ENCODE data around the gene ZBTB38. TPM values are rescaled to one million over a fixed set of nuclear protein-coding genes. Genes with fewer than 3 reads are reported as not detected.

The ZBTB38 gene
- total and polyA plus RNA-seq, 8 donors, result 5.3 to 253 (median 41.0) TPM

- TF ChIP-seq POLR2A (IDR thresholded peaks at IDR 0.05), result no peak
- no peak for TF ChIP-seq POLR2AphosphoS5 (IDR thresholded peaks at IDR 0.05)
- TF ChIP-seq, protein P1, sequence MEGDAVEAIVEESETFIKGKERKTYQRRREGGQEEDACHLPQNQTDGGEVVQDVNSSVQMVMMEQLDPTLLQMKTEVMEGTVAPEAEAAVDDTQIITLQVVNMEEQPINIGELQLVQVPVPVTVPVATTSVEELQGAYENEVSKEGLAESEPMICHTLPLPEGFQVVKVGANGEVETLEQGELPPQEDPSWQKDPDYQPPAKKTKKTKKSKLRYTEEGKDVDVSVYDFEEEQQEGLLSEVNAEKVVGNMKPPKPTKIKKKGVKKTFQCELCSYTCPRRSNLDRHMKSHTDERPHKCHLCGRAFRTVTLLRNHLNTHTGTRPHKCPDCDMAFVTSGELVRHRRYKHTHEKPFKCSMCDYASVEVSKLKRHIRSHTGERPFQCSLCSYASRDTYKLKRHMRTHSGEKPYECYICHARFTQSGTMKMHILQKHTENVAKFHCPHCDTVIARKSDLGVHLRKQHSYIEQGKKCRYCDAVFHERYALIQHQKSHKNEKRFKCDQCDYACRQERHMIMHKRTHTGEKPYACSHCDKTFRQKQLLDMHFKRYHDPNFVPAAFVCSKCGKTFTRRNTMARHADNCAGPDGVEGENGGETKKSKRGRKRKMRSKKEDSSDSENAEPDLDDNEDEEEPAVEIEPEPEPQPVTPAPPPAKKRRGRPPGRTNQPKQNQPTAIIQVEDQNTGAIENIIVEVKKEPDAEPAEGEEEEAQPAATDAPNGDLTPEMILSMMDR (IDR thresholded peaks at IDR 0.05), result no peak
- TF ChIP-seq EP300 (IDR thresholded peaks at IDR 0.05), result no peak
- 48 to 66% (median 59%) methylated on average over 2 of the region's 2 CpGs for WGBS, 5 donors
- Histone ChIP-seq H3K27me3 (no peaks in the 10 kb centered on the region), H3K36me3 (peaks cover 6 to 23% (median 18%) of the 10 kb centered on the region in 4 donors), H3K9me3 (peaks cover 0 to 7% (median 2%) of the 10 kb centered on the region in 4 donors), H3K4me3 (no peak overlapping the region), H3K27ac (peak overlapping the region in 4 of 5 donors; percentile 56 to 100 (median 96)), H3K4me1 (peaks cover 6 to 46% (median 39%) of the 10 kb centered on the region in 4 donors)
- no peak for DNase-seq
- intact Hi-C loops (cut with DNase I; ENCODE audit: low total_unique reads), result no loop called here
Measured at GRCh38 chr3:141399200-141399599, 30.9 kb downstream of the ZBTB38 start.

DNA sequence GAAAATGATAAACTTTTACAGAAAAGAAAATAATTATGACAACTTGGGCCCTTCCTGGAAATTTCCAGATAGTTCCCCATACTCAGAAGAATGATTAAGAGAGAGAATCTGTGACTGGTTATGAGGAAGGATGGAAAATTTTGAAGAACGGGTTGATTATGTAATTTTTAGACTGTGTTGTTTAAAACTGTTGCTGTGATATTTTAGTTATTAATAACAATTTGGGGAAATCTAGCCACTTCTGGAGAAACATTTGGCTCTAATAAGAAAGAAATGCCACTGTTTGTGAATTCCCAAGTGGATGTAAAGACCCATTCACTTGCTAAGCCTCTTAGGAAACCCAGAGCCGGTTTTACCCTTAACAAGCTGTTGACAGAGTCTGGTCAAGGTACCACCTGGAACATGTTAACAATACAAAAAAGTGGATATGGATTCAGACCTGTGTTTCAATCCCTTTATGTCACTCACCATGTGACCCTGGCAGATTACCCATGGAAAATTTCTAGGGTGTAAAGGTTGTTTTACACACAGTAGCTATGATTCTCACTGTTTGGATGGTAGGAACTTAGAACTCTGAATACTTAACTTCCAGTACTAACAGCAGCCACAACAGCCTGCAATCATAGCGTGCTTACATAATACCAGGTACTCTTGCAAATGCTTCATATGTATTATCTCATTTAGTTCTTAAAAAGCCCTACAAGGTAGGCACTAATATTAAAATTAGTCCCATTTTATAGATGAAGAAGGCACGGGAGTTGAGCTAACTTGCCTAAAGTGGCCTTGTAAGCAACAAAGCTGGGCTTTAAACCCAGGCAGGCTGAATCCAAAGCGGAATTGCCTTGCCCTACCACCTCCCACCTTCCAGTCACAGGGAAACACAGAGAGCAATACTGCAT lies 32.0 kb downstream of the ZBTB38 start:
- WGBS, 5 donors, result 61 to 70% (median 63%) methylated on average over 5 of the region's 5 CpGs

DNA sequence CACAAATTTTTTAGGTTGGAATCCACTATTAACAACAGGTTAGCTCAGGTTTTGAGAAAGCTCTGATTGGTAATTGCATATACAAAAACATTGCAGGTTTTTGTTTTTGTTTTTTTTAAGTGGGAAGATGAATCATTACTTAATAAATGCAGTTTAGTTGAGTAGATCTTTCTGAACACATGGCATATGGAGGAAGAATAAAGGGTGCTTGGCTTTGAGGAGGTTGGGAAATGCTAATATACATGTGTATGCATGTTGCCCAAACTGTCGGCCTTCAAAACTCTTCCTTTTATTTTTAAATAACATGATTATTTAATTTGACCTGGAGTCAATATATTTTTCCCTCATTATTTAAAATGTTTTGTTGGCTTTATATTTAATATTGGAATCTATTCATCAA lies 32.8 kb downstream of the ZBTB38 start:
- H3K9me3 ChIP-seq, result peaks cover 0 to 7% (median 2%) of the 10 kb centered on the region in 4 donors
- peaks cover 11 to 39% (median 36%) of the 10 kb centered on the region in 4 donors for H3K36me3 ChIP-seq
- no peaks in the 10 kb centered on the region for H3K27me3 ChIP-seq
- H3K27ac ChIP-seq, result peak overlapping the region in 4 of 5 donors; percentile 95 to 100 (median 98)
- WGBS, 5 donors, result 80 to 92% (median 89%) methylated on average over 1 of the region's 1 CpG
- peaks cover 6 to 62% (median 48%) of the 10 kb centered on the region in 4 donors for H3K4me1 ChIP-seq
- no peak overlapping the region for H3K4me3 ChIP-seq
- DNase-seq, result no peak
- intact Hi-C loops (cut with DNase I; ENCODE audit: low total_unique reads), result no loop called here
- TF ChIP-seq POLR2AphosphoS5 (IDR thresholded peaks at IDR 0.05) (no peak), POLR2A (IDR thresholded peaks at IDR 0.05) (no peak), EP300 (IDR thresholded peaks at IDR 0.05) (no peak)
- TF ChIP-seq, protein P1 (IDR thresholded peaks at IDR 0.05), result no peak

More for the DNA sequence above, 32.0 kb downstream of the ZBTB38 start:
- Histone ChIP-seq H3K4me3 (no peak overlapping the region), H3K36me3 (peaks cover 11 to 32% (median 29%) of the 10 kb centered on the region in 4 donors), H3K27ac (peak overlapping the region; percentile 60 to 100 (median 97)), H3K9me3 (peaks cover 0 to 7% (median 2%) of the 10 kb centered on the region in 4 donors), H3K4me1 (peaks cover 6 to 55% (median 43%) of the 10 kb centered on the region in 4 donors), H3K27me3 (no peaks in the 10 kb centered on the region)
- intact Hi-C loops (cut with DNase I; ENCODE audit: low total_unique reads), result no loop called here
- no peak for DNase-seq
- TF ChIP-seq EP300 (IDR thresholded peaks at IDR 0.05) (no peak), POLR2AphosphoS5 (IDR thresholded peaks at IDR 0.05) (no peak), POLR2A (IDR thresholded peaks at IDR 0.05) (no peak)
- TF ChIP-seq, protein P1 (IDR thresholded peaks at IDR 0.05), result no peak

- Histone ChIP-seq H3K9me3 (peaks cover 0 to 2% (median under 1%) of the 10 kb centered on the region in 4 donors), H3K27me3 (no peaks in the 10 kb centered on the region), H3K4me3 (peak overlapping the region; percentile 70 to 83 (median 76)), H3K27ac (peak overlapping the region; percentile 95 to 100 (median 99)), H3K36me3 (peaks cover 11 to 39% (median 35%) of the 10 kb centered on the region in 4 donors), H3K4me1 (peaks cover 13 to 70% (median 54%) of the 10 kb centered on the region in 4 donors)
- peak; percentile 53 to 85 for DNase-seq
- 5 to 7% (median 6%) methylated on average over 30 to 59 of the region's 59 CpGs for WGBS, 5 donors
- TF ChIP-seq POLR2AphosphoS5 (IDR thresholded peaks at IDR 0.05) (peak in 1 of 3 donors; percentile 17), POLR2A (IDR thresholded peaks at IDR 0.05) (no peak)
- intact Hi-C loops (cut with DNase I; ENCODE audit: low total_unique reads), result no loop called here
Measured at GRCh38 chr3:141401573-141402475, 33.5 kb downstream of the ZBTB38 start.
